Peyer's patch (tissue), 4 donors: ENCODE results near the gene ACTR5.

Source experiments
- POLR2A ChIP-seq, 2 donors: fragments of 450-650 bp; IDR thresholded peaks; one replicate each; pipeline ENCODE4 v1.5.1; 2017; ENCODE audit warnings: antibody characterized with exemption in 2 of 2, mild to moderate bottlenecking in 2 of 2, moderate library complexity in 2 of 2
- TF ChIP-seq, protein P1 (sequence below), 6 experiments: fragments of 450-650 bp in 4 of 6; fragments of 200-600 bp in 2 of 6; sonication (generic) in 1 of 6; IDR thresholded peaks; one replicate each; pipeline ENCODE4 v1.5.1; 2017 to 2019; ENCODE audit warnings: antibody characterized with exemption in 6 of 6, mild to moderate bottlenecking in 3 of 6, moderate library complexity in 1 of 6

DNA sequence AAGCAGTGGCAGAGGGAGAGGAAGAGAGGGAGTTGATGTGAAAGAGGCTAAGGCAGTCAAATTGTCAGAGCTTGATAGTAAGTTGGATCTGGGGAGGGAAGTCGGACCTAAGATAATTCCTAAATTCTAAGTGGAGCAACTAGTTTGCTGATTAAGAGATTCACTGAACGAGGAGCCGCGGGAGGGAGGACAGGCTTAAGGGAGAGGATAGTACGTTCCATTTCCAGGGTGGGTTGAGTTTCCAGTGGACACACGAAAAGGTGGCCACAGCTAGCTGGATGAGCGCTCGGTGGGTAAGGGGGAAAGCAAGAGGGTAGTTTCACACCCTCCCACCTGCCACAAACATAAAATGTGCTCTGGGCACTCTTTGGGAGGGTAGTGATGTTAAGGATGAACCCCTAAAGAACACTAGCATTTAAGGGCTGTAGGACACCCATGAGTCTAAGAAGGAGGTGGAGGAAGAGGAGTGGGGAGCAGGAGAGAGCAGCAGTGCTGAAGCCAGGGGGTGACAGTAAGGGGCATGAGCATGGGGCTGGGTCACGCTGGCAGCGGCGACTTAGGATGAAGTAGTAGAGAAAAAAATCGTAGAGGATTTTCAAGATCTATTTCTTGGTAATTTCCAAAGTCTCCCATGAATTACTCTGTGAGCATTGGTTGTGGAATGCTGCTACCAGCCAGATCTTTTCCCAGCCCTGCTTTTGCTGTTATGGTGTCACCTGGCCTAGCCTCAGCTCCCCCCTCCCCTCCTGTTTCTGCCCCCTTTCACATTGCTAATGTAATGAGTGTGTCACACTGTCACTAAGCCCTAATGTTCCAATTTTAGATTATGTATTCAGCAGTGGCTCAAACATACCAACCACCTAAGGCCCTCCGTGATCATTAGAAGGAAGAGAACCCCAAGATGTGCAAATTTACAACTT is 21.4 kb downstream of the ACTR5 start:
- TF ChIP-seq, protein P1, sequence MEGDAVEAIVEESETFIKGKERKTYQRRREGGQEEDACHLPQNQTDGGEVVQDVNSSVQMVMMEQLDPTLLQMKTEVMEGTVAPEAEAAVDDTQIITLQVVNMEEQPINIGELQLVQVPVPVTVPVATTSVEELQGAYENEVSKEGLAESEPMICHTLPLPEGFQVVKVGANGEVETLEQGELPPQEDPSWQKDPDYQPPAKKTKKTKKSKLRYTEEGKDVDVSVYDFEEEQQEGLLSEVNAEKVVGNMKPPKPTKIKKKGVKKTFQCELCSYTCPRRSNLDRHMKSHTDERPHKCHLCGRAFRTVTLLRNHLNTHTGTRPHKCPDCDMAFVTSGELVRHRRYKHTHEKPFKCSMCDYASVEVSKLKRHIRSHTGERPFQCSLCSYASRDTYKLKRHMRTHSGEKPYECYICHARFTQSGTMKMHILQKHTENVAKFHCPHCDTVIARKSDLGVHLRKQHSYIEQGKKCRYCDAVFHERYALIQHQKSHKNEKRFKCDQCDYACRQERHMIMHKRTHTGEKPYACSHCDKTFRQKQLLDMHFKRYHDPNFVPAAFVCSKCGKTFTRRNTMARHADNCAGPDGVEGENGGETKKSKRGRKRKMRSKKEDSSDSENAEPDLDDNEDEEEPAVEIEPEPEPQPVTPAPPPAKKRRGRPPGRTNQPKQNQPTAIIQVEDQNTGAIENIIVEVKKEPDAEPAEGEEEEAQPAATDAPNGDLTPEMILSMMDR (IDR thresholded peaks at IDR 0.05), result no peak
- TF ChIP-seq POLR2A (IDR thresholded peaks at IDR 0.05), result no peak
